RWPE2 (cell line): ENCODE measurements around the gene MEIKIN.
"Not testable (repeated sequence)": the region's sequence is repeated elsewhere in the genome, so short reads cannot be mapped to it uniquely, and the experiment has no call there.

Source experiments
- ATAC-seq: fragments of 200-7000 bp; cut with Tn5 transposase; 3 replicates; pipeline ENCODE4 v1.9.1; 2021; ENCODE audit warnings: low read depth
- DNase-seq: peaks from one replicate; pipeline ENCODE4 v3.0.0-alpha.2; 2020; ENCODE audit warnings: low spot score
- H3K27ac ChIP-seq: fragments of 450-650 bp; 2 replicates; pipeline ENCODE4 v1.5.1; 2017; ENCODE audit warnings: mild to moderate bottlenecking; ENCODE audit not compliant: poor library complexity, severe bottlenecking
- H3K27me3 ChIP-seq: fragments of 250-450 bp; sonication (Bioruptor Pico); 2 replicates; pipeline ENCODE4 v1.5.1; 2021; ENCODE audit warnings: mild to moderate bottlenecking, moderate library complexity; ENCODE audit not compliant: insufficient read depth, poor library complexity, severe bottlenecking
- H3K36me3 ChIP-seq: fragments of 250-450 bp; sonication (Bioruptor Pico); 2 replicates; pipeline ENCODE4 v1.5.1; 2020; ENCODE audit warnings: low read depth, mild to moderate bottlenecking, moderate library complexity
- H3K4me1 ChIP-seq: fragments of 250-450 bp; sonication (Bioruptor Pico); 2 replicates; pipeline ENCODE4 v1.5.1; 2021; ENCODE audit warnings: mild to moderate bottlenecking, moderate library complexity; ENCODE audit not compliant: insufficient read depth, poor library complexity, severe bottlenecking
- H3K4me3 ChIP-seq: fragments of 250-450 bp; sonication (Bioruptor Pico); 2 replicates; pipeline ENCODE4 v1.5.1; 2021; ENCODE audit warnings: mild to moderate bottlenecking, moderate library complexity; ENCODE audit not compliant: severe bottlenecking
- H3K9me3 ChIP-seq: fragments of 250-450 bp; sonication (Bioruptor Pico); 2 replicates; pipeline ENCODE4 v1.5.1; 2021; ENCODE audit warnings: mild to moderate bottlenecking, moderate library complexity; ENCODE audit not compliant: severe bottlenecking
- TF ChIP-seq, protein P1 (sequence below): fragments of 450-650 bp; IDR thresholded peaks from one replicate; pipeline ENCODE4 v1.5.1; 2017; ENCODE audit warnings: mild to moderate bottlenecking, moderate library complexity; ENCODE audit not compliant: poor library complexity, severe bottlenecking

Gene MEIKIN

DNA sequence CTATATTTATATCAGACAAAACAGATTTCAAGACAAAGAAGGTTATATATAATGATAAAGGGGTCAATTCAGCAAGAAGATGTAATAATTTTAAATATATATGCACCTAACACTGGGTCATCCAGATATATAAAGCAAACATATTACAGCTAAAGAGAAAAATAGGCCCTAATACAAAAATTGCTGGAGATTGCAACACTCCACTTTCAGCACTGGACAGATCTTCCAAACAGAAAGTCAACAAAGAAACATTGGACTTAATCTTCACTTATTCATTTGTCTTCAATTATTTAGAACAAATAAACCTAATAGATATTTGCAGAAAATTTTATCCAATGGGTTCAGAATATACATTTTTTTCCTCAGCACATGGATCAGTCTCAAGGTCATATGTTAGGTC lies 45.8 kb downstream of the MEIKIN start:
- TF ChIP-seq, protein P1, sequence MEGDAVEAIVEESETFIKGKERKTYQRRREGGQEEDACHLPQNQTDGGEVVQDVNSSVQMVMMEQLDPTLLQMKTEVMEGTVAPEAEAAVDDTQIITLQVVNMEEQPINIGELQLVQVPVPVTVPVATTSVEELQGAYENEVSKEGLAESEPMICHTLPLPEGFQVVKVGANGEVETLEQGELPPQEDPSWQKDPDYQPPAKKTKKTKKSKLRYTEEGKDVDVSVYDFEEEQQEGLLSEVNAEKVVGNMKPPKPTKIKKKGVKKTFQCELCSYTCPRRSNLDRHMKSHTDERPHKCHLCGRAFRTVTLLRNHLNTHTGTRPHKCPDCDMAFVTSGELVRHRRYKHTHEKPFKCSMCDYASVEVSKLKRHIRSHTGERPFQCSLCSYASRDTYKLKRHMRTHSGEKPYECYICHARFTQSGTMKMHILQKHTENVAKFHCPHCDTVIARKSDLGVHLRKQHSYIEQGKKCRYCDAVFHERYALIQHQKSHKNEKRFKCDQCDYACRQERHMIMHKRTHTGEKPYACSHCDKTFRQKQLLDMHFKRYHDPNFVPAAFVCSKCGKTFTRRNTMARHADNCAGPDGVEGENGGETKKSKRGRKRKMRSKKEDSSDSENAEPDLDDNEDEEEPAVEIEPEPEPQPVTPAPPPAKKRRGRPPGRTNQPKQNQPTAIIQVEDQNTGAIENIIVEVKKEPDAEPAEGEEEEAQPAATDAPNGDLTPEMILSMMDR, result no peak
- Histone ChIP-seq H3K36me3 (no peaks in the 10 kb centered on the region), H3K9me3 (no peaks in the 10 kb centered on the region), H3K4me3 (no peak overlapping the region), H3K27me3 (peaks cover 3% of the 10 kb centered on the region), H3K27ac (no peak overlapping the region), H3K4me1 (no peaks in the 10 kb centered on the region)
- DNase-seq, result no peak
- no peak for ATAC-seq

DNA sequence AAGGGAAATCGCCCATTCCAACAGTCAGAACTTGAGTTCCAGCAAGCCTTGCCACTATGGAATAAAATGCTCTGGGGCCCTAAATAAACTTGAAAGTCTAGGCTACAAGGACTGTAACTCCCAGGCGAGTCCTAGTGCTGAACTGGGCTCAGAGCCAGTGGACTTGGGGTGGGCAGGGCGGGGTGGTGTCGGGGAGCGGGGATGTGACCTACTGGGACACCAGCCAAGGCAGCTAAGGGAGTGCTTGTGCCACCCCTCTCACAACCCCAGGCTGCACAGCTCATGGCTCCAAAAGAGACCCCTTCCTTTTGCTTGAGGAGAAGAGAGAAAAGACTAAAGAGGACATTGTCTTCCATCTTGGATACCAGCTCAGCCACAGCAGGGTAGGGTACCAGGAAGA lies 61.5 kb downstream of the MEIKIN start:
- no peak for ATAC-seq
- Histone ChIP-seq H3K36me3 (no peaks in the 10 kb centered on the region), H3K27me3 (peaks cover 5% of the 10 kb centered on the region), H3K27ac (no peak overlapping the region), H3K4me1 (no peaks in the 10 kb centered on the region), H3K4me3 (no peak overlapping the region), H3K9me3 (no peaks in the 10 kb centered on the region)
- TF ChIP-seq, protein P1, result no peak
- DNase-seq, result no peak

DNA sequence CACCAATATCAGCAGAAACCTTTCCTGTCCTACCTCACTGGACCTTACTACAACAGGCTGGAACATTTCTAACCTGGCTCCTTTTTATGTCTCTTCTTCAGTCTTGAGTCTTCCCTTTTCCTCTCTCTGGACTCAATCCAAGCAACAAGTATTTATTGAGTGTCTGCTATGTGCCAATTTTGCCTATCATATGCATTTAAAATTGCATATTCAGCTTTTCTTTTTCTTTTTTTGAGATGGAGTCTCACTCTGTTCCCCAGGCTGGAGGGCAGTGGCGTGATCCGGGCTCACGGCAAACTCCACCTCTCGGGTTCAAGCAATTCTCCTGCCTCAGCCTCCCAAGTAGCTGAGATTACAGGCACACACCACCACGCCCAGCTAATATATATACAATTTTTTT lies 65.8 kb downstream of the MEIKIN start:
- Histone ChIP-seq H3K4me1 (no peaks in the 10 kb centered on the region), H3K27me3 (peaks cover 5% of the 10 kb centered on the region), H3K4me3 (no peak overlapping the region), H3K27ac (no peak overlapping the region), H3K36me3 (no peaks in the 10 kb centered on the region), H3K9me3 (no peaks in the 10 kb centered on the region)
- ATAC-seq (no peak), DNase-seq (no peak)
- TF ChIP-seq, protein P1, result no peak

DNA sequence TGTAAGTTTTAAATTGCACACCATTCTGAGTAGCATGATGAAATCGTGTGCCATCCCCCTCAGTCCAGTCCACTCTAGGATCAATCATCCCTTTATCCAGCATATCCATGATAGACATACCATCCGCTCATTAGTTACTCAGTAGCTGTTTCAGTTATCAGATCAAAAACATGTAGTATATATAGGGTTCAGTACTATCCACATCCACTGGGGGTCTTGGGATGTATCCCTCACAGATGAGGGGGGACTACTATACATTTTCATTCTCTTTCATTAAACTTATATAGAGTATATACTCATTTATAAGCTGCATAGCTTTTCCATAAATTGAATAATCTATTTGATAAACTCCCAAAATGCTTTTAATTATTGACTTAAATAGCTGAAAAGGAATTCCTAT lies 67.6 kb downstream of the MEIKIN start:
- Histone ChIP-seq H3K4me3 (no peak overlapping the region), H3K27ac (no peak overlapping the region), H3K9me3 (no peaks in the 10 kb centered on the region), H3K27me3 (peaks cover 5% of the 10 kb centered on the region), H3K36me3 (no peaks in the 10 kb centered on the region), H3K4me1 (no peaks in the 10 kb centered on the region)
- peak; percentile 35; the same call in 1 of the 3 replicates for ATAC-seq
- DNase-seq, result no peak
- TF ChIP-seq, protein P1, result no peak

DNA sequence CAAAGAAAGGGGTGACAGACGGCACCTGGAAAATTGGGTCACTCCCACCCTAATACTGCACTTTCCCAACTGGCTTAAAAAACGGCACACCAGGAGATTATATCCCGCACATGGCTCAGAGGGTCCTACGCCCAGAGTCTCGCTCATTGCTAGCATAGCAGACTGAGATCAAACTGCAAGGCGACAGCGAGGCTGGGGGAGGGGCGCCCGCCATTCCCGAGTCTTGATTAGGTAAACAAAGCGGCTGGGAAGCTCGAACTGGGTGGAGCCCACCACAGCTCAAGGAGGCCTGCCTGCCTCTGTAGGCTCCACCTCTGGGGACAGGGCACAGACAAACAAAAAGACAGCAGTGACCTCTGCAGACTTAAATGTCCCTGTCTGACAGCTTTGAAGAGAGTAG lies 74.2 kb downstream of the MEIKIN start:
- not testable (repeated sequence) for H3K36me3 ChIP-seq, ATAC-seq, H3K4me1 ChIP-seq, H3K27me3 ChIP-seq, DNase-seq, H3K4me3 ChIP-seq, H3K27ac ChIP-seq, H3K9me3 ChIP-seq
